Sigmoid colon (tissue), 4 donors: ENCODE data around the gene EXT2.

ENCODE experiments used
- EP300 ChIP-seq, 4 donors: sonication (generic); formaldehyde crosslinking; IDR thresholded peaks; one replicate each; pipeline ENCODE4 v1.6.1; 2017; ENCODE audit warnings: antibody characterized with exemption in 4 of 4
- POLR2A ChIP-seq, 2 donors: fragments of 450-650 bp; IDR thresholded peaks; one replicate each; pipeline ENCODE4 v1.6.1; 2016; ENCODE audit warnings: antibody characterized with exemption in 2 of 2, mild to moderate bottlenecking in 2 of 2, moderate library complexity in 2 of 2
- POLR2AphosphoS5 ChIP-seq, 4 donors: sonication (generic); formaldehyde crosslinking; IDR thresholded peaks; one replicate each; pipeline ENCODE4 v1.6.1; 2017; ENCODE audit warnings: antibody characterized with exemption in 4 of 4
- TF ChIP-seq, protein P1 (sequence below), 4 experiments: fragments of 450-650 bp in 3 of 4; fragments of 200-600 bp in 1 of 4; IDR thresholded peaks; one replicate each; pipeline ENCODE4 v1.5.1; 2016 to 2019; ENCODE audit warnings: antibody characterized with exemption in 4 of 4, mild to moderate bottlenecking in 3 of 4, moderate library complexity in 2 of 4

- TF ChIP-seq, protein P1, sequence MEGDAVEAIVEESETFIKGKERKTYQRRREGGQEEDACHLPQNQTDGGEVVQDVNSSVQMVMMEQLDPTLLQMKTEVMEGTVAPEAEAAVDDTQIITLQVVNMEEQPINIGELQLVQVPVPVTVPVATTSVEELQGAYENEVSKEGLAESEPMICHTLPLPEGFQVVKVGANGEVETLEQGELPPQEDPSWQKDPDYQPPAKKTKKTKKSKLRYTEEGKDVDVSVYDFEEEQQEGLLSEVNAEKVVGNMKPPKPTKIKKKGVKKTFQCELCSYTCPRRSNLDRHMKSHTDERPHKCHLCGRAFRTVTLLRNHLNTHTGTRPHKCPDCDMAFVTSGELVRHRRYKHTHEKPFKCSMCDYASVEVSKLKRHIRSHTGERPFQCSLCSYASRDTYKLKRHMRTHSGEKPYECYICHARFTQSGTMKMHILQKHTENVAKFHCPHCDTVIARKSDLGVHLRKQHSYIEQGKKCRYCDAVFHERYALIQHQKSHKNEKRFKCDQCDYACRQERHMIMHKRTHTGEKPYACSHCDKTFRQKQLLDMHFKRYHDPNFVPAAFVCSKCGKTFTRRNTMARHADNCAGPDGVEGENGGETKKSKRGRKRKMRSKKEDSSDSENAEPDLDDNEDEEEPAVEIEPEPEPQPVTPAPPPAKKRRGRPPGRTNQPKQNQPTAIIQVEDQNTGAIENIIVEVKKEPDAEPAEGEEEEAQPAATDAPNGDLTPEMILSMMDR (IDR thresholded peaks at IDR 0.05), result no peak
- TF ChIP-seq POLR2A (IDR thresholded peaks at IDR 0.05) (no peak), EP300 (IDR thresholded peaks at IDR 0.05) (no peak), POLR2AphosphoS5 (IDR thresholded peaks at IDR 0.05) (no peak)
Observed at GRCh38 chr11:44167046-44167445, 71.6 kb downstream of the EXT2 start.
